Dendritic cell treated with granulocyte-macrophage colony-stimulating factor and Interleukin-4, amounts not matched to agents 40 ng/mL and 50 ng/mL, for 4 days (primary cell): ENCODE results near the gene CLDN2.

Source experiments
- H3K27ac Mint-ChIP-seq: one replicate; pipeline ENCODE4 v1.8.0; 2022; ENCODE audit warnings: mild to moderate bottlenecking, mixed read lengths
- H3K27me3 Mint-ChIP-seq: one replicate; pipeline ENCODE4 v1.8.0; 2022; ENCODE audit warnings: mild to moderate bottlenecking, mixed read lengths
- H3K36me3 Mint-ChIP-seq: one replicate; pipeline ENCODE4 v1.8.0; 2022; ENCODE audit warnings: low read depth, mixed read lengths
- H3K4me1 Mint-ChIP-seq: one replicate; pipeline ENCODE4 v1.8.0; 2022; ENCODE audit warnings: low read depth, mixed read lengths
- H3K4me3 Mint-ChIP-seq: one replicate; pipeline ENCODE4 v1.8.0; 2022; ENCODE audit warnings: mild to moderate bottlenecking, moderate library complexity, mixed read lengths
- H3K9me3 Mint-ChIP-seq: one replicate; pipeline ENCODE4 v1.8.0; 2022; ENCODE audit warnings: mixed read lengths
- intact Hi-C: fragments of 100-400 bp; cut with micrococcal nuclease; formaldehyde crosslinking; loops from one replicate; pipeline ENCODE4 v1.15.0; 2022

The CLDN2 gene

DNA sequence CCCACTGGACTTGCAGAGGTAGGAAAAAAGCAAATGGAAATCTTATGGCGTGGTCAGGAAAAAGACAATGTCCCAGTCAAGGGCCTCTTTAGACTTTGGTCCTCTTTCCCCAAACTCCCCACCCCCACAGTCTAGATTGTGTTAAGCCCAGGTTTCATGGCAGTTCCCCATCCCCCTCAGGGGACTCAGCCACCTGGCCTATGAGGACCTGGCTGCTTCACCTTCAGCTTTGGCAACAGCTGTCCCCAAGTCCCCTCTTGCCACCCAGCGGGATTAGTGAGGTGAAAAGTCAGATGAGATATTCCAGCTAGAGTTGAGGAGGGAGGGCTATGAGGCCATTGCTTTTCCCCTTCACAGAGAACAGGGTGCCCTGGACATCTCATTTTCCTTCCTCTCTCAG is 17.5 kb upstream of the CLDN2 start:
- H3K36me3 Mint-ChIP-seq, result no peaks in the 10 kb centered on the region
- H3K9me3 Mint-ChIP-seq, result no peaks in the 10 kb centered on the region
- intact Hi-C loops, result no loop called here
- H3K4me1 Mint-ChIP-seq, result no peaks in the 10 kb centered on the region
- no peak overlapping the region for H3K4me3 Mint-ChIP-seq
- no peaks in the 10 kb centered on the region for H3K27me3 Mint-ChIP-seq
- H3K27ac Mint-ChIP-seq, result no peak overlapping the region

DNA sequence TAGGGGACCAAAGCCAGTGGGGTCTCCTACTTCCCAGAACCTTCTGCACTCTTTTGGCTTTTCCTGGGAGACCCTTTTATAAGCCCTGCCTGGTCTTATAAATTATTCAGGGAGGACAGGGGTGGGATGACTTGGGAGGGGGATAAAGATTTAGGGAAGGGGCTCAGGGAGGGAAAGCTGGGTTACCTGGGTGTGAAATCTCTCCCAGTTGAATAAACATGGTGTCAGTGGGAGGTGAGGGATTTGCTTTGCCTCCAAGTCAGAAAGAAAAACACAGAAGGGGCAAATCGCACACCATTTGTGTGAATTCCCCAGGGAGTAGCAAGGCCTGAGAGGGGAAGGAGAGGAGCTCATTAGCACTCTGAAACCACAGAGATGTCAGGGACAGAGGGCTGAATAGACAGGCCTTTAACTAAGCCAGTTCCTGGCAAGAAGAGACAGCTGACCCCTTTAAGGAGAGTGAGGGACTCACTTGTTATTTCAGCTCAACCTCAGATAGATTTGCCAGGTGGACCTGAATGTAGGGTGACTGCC is 16.8 kb upstream of the CLDN2 start, which contains the start of gene RIPPLY1:
TSS of gene RIPPLY1 (minus strand) at position 51 of the 534 bp plus-strand sequence. CDS start 54 bp downstream, outside the sequence.
- no peak within 1 kb of the TSS for H3K27ac Mint-ChIP-seq
- H3K9me3 Mint-ChIP-seq, result no peaks in the 10 kb centered on the region
- intact Hi-C loops, result no loop called here
- no peak within 1 kb of the TSS for H3K4me3 Mint-ChIP-seq
- no peaks in the 10 kb centered on the region for H3K4me1 Mint-ChIP-seq
- no peaks in the 10 kb centered on the region for H3K36me3 Mint-ChIP-seq
- no peaks in the 10 kb centered on the region for H3K27me3 Mint-ChIP-seq

DNA sequence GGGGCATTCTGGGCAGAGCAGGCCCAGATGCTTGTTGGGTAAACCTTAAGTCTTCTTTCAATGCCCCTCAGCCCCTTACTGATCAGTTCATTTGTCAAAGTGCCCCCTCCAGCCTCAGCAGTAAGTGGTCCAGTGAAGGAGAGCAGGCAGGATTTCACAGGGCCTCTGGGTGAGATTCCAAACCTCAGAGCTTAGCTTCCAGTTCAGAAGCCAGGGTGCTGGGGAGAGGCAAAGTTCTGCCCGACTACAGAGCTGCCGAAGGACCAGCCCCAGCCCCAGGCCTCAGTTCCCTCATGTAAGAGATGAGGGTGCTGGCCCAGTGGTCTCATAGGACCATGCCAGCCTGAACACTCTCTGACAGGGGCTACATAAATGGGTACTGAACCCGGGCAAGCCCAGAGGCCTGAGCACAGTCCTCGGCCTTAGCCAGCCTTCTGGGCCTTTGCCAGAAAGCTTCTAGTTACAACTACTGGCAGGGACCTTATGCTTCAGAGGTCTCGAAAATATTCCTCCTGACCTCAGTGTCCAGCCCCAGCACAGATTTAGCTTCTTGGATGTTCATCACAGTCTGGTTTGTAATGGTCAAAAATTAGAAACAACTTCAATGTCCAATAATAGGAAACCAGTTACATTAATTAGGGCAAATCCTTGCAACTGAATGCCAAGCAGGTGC is 16.2 kb upstream of the CLDN2 start:
- intact Hi-C loops, result no loop called here
- Mint-ChIP-seq H3K4me3 (no peak overlapping the region), H3K36me3 (no peaks in the 10 kb centered on the region), H3K4me1 (no peaks in the 10 kb centered on the region), H3K27ac (no peak overlapping the region), H3K9me3 (no peaks in the 10 kb centered on the region), H3K27me3 (no peaks in the 10 kb centered on the region)

DNA sequence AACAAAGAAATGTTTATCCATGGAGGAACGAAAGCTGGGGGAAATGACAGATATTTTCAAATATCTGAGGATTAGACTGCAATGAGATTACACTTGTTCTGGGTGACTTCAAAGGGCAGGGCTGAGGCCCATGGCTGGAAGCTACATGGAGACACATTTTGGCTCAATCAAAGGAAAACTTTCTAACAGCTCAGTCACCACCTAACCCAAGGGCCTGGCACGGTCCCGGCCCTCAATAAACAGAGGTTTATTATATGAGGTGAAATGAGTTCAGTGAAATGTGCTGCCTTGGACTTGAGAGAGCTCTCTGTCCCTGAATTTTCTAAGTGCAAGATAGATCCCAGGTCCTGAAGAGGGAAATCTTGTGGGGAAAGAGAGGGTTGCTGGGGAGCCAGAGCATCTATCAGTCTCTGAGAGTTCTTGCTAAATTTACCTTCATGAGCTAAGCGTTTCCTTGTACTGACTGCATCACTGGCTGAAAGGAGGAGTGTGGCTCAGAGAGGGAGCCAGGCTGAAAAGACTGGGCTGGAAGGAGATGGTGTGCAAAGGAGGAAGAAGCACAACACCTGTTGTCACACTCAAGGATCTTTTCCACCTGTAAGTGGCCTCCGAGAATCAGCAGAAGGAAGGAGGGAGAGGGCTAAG is 15.0 kb upstream of the CLDN2 start:
- Mint-ChIP-seq H3K9me3 (no peaks in the 10 kb centered on the region), H3K4me1 (no peaks in the 10 kb centered on the region), H3K36me3 (no peaks in the 10 kb centered on the region), H3K27ac (no peak overlapping the region), H3K27me3 (no peaks in the 10 kb centered on the region), H3K4me3 (no peak overlapping the region)
- intact Hi-C loops, result no loop called here

DNA sequence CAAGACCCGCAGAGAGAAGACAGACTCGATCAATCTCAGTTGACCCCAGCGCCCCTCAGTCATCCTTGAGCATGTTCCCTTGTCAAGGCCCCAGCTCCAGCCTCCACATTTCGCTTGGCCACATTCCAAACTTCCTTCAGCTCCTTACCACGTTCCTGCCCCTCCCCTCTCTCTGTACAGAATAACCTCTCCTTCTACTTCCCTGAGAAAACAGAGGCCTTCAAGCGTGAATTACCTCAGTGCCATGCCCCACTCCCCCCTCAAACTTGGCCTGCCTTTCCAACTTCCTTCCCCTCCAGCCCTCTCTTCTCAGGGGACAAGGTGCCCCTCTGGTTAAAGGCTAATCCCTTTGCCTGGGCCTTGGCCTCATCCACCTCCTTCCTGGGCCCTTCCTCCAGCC is 13.8 kb upstream of the CLDN2 start:
- Mint-ChIP-seq H3K27me3 (no peaks in the 10 kb centered on the region), H3K4me1 (no peaks in the 10 kb centered on the region), H3K4me3 (no peak overlapping the region), H3K36me3 (no peaks in the 10 kb centered on the region), H3K9me3 (no peaks in the 10 kb centered on the region), H3K27ac (no peak overlapping the region)
- intact Hi-C loops, result no loop called here

DNA sequence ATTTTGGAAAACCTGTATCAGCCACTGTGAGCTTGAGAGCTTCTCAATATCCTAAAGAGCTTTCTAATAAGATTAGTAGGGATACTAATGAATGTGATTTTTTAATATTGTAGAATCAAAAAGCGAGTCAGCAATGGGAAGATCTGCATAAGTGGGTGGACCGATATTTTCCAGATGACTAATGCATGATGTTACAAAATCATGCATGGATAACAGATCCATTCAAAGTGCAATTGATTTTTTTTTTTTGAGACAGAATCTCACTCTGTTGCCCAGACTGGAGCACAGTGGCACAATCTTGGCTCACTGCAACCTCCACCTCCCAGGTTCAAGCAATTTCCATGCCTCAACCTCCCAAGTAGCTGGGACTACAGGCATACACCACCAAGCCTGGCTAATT is 7.3 kb upstream of the CLDN2 start:
- H3K27ac Mint-ChIP-seq, result no peak overlapping the region
- H3K27me3 Mint-ChIP-seq, result peaks cover 12% of the 10 kb centered on the region
- H3K36me3 Mint-ChIP-seq, result no peaks in the 10 kb centered on the region
- H3K4me1 Mint-ChIP-seq, result peaks cover 7% of the 10 kb centered on the region
- no peaks in the 10 kb centered on the region for H3K9me3 Mint-ChIP-seq
- no peak overlapping the region for H3K4me3 Mint-ChIP-seq
- intact Hi-C loops, result no loop called here

DNA sequence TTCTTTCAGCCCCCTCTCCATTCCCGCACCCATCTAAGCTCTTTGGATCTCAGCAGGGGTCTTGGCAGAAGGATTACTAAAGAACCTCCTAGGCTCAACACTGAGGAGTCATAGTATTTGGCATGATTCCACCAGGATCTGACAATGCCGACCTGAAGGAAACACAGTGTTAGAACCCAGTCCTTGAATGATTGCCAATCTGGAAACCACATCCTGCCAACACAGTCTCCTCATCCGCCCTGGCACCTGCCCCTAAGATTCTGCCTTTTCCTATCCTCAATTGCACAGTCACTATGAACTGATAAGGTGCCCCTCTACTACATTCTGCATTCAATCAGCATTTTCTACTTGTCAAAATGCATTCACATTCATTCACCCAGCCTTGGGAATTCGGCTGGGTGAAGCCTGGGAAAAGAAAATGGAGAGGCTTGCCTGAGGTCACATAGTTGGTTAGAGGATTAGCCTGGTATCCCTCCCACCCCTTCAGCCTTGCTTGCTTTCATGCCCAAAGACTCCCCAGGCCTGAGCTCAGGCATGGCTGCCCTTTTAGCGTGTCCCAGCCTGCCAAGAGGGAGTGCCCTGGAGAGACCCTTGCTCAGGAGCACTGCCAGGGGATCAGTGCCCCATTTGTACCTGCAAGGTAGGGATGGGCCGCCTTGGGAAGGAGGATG is 2.2 kb upstream of the CLDN2 start:
- no peak overlapping the region for H3K27ac Mint-ChIP-seq
- H3K4me1 Mint-ChIP-seq, result peaks cover 10% of the 10 kb centered on the region

DNA sequence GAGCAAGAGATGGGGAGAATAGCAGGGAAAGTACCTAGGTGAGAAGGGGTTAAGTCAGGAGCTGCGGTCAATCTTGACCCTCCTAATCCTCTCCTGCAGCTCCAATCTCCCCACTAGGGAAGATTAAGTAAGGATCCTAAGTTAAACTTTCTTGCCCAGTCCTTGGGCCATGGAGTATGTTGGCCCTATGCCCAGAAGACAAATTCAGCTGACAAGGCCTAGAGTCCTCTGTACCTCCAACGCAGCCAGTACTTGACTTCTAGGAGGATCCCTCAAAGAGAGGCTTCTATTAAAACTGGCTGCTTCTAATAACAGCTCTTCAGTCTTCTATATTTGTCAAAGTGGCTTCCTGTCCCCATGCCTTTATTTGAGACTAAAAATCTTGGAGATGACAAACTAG is 1.4 kb downstream of the CLDN2 start:
- no peak overlapping the region for H3K27ac Mint-ChIP-seq
- intact Hi-C loops, result no loop called here
- no peaks in the 10 kb centered on the region for H3K9me3 Mint-ChIP-seq
- H3K4me1 Mint-ChIP-seq, result peaks cover 10% of the 10 kb centered on the region
- no peaks in the 10 kb centered on the region for H3K36me3 Mint-ChIP-seq
- H3K4me3 Mint-ChIP-seq, result no peak overlapping the region
- peaks cover 5% of the 10 kb centered on the region for H3K27me3 Mint-ChIP-seq

More for the DNA sequence above, 2.2 kb upstream of the CLDN2 start:
- intact Hi-C loops, result no loop called here
- Mint-ChIP-seq H3K27me3 (peaks cover 12% of the 10 kb centered on the region), H3K4me3 (no peak overlapping the region), H3K9me3 (no peaks in the 10 kb centered on the region), H3K36me3 (no peaks in the 10 kb centered on the region)

DNA sequence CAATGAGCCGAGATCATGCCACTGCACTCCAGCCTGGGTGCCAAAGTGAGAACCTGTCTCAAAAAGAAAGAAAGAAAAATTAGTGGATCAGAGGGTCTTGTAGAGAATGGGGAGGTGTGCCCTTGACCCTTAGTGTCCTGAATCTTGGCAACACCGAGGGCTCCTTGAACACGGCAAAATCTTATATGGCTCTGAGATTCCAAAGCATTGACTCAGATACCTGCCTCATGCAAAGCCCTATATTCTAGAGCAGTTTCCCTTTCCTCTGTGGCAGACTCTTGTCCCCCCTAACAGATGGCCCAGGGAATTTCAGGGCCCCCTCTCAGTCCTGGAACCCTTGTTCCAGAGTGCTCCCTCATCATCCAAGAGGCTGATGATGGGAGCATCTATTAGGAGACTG is 6.8 kb downstream of the CLDN2 start:
- Mint-ChIP-seq H3K9me3 (no peaks in the 10 kb centered on the region), H3K27me3 (no peaks in the 10 kb centered on the region), H3K4me1 (no peaks in the 10 kb centered on the region), H3K36me3 (no peaks in the 10 kb centered on the region), H3K4me3 (no peak overlapping the region), H3K27ac (no peak overlapping the region)
- intact Hi-C loops, result no loop called here

DNA sequence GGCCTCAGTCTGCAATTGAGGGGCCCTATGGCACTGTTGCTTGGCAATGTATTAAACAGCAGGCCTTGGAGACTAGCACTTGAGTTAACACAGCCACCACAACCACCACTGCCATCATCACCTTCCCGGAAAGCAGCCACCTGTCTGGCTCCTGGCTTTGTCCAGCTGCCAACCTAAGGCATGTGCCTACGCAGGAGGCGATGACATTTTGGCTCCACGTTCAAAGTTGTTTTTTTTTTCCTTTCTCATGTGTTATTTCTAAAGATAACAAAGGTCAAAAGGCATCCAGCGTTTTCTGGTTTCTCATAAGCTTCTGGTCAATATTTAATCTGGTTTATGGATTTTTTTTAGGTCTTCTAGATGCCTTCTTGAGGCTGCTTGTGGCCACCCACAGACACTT is 7.5 kb downstream of the CLDN2 start:
- intact Hi-C loops, result no loop called here
- Mint-ChIP-seq H3K4me1 (no peaks in the 10 kb centered on the region), H3K27ac (no peak overlapping the region), H3K4me3 (no peak overlapping the region), H3K27me3 (no peaks in the 10 kb centered on the region), H3K36me3 (no peaks in the 10 kb centered on the region), H3K9me3 (no peaks in the 10 kb centered on the region)

DNA sequence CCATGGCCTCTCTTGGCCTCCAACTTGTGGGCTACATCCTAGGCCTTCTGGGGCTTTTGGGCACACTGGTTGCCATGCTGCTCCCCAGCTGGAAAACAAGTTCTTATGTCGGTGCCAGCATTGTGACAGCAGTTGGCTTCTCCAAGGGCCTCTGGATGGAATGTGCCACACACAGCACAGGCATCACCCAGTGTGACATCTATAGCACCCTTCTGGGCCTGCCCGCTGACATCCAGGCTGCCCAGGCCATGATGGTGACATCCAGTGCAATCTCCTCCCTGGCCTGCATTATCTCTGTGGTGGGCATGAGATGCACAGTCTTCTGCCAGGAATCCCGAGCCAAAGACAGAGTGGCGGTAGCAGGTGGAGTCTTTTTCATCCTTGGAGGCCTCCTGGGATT is 8.0 kb downstream of the CLDN2 start:
- H3K27me3 Mint-ChIP-seq, result no peaks in the 10 kb centered on the region
- H3K4me3 Mint-ChIP-seq, result no peak overlapping the region
- no peaks in the 10 kb centered on the region for H3K9me3 Mint-ChIP-seq
- H3K4me1 Mint-ChIP-seq, result no peaks in the 10 kb centered on the region
- H3K27ac Mint-ChIP-seq, result no peak overlapping the region
- H3K36me3 Mint-ChIP-seq, result no peaks in the 10 kb centered on the region
- intact Hi-C loops, result no loop called here

DNA sequence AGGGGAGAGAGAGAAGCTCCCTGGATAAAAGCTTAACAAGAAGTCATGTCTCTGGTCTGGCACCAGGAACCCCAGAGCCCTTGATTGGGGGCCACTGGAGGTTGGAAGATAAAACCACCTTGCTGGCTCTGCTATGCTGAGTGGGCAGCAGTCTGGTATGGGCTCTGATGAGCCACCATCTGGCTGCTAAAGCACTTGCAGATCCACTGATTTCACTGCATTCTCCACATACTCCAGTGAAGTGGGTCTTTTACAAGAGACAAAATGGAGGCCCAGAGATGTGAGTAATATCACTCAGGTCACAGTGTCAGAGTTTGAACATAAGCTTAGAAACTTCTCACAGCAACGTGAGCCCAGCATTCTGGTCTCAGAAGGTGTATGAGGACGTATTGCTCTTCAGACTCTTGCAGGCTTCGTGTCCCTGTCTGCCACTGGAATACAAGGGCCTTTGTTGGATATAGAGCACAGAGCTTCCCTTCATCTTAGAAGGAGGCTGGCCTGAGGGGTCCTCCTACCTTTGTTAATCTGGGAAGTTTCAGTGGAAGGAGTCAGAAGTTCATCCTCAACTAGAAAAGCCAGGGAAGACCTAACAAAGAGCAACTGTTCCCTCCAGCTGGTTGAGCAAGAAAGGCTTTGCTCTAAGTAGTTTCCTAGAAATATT is 11.8 kb downstream of the CLDN2 start:
- H3K4me3 Mint-ChIP-seq, result no peak overlapping the region
- H3K4me1 Mint-ChIP-seq, result no peaks in the 10 kb centered on the region
- no peaks in the 10 kb centered on the region for H3K9me3 Mint-ChIP-seq
- no peak overlapping the region for H3K27ac Mint-ChIP-seq
- intact Hi-C loops, result no loop called here
- no peaks in the 10 kb centered on the region for H3K27me3 Mint-ChIP-seq
- no peaks in the 10 kb centered on the region for H3K36me3 Mint-ChIP-seq

DNA sequence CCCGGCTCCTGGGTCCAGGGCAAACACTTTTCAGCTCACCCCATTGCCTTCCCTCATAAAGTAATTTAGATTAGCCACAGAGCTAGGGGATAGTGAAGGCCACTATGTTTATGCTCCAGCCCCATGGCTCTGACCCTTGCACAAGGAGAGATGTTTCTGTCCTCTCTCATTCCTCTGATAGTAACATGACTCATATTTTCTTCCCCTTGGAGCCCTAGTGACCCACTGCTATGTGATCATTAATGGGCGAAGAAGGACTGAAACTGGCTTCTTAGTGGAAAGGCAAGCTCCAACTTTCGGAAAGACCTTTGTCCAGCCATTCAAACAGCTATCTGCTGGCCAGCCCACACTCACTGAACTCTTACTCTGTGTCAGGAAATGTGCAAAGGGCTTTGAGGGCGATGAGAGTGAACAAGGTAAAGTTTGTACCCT is 12.3 kb downstream of the CLDN2 start:
- intact Hi-C loops, result no loop called here
- Mint-ChIP-seq H3K27me3 (no peaks in the 10 kb centered on the region), H3K27ac (no peak overlapping the region), H3K9me3 (no peaks in the 10 kb centered on the region), H3K4me3 (no peak overlapping the region), H3K36me3 (no peaks in the 10 kb centered on the region), H3K4me1 (no peaks in the 10 kb centered on the region)

DNA sequence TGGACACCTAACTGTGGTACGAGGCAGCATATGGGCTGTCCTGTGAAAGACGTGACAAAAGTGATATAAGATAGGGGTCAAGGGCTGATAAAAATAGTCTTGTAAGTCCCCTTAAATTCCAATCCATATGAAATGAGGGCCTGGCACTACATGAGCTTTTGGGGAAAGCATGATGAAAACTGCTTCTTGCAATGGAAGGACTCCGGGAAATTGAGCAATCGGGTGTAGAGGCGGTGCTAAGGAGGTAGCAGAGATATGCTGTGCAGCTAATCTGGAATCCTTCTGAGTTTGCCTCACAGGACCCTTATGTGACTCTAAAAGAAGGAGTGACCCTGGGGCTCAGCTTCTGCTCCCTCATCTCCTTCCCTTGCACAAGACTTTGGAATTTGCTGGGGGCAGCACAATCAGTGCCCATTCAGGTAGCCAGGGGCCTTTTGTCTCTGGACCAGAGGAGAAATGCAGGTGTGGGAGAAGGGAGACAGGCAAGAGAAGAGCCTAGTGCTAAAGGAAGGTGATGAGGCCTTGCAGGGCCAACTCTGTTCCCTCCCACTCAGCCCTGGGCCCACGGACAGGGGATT is 12.8 kb downstream of the CLDN2 start:
- Mint-ChIP-seq H3K27me3 (no peaks in the 10 kb centered on the region), H3K4me3 (no peak overlapping the region), H3K36me3 (no peaks in the 10 kb centered on the region), H3K27ac (no peak overlapping the region), H3K4me1 (no peaks in the 10 kb centered on the region), H3K9me3 (no peaks in the 10 kb centered on the region)
- intact Hi-C loops, result no loop called here
